ENCODE measurements around the gene MYCBP2.

Gene MYCBP2

DNA sequence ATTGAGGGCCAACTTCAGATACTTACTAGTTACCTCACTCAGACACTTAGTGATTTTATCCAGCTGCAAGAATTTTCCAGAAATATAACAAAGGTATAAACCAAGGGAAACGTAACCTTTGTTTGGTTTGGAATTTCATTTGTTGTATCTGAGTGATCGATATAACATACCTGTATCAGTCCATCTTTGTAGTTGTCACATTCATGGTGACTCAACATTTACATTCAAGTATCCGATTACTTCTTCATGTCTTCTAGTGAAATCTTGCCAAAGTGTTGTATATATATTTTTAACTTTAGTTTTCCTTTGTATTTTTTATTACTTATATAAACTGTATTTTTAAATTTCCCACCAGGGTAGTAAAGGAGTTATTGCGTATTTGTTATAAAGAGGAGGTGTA is 16.9 kb upstream of the MYCBP2 start:
- H3K4me3 Mint-ChIP-seq: no peak overlapping the region
- no peak overlapping the region for H3K27ac Mint-ChIP-seq
- H3K36me3 Mint-ChIP-seq (ENCODE audit: low read depth): no peaks in the 10 kb centered on the region
- peaks cover 4% of the 10 kb centered on the region for H3K9me3 Mint-ChIP-seq
- H3K4me1 Mint-ChIP-seq: peaks cover 9% of the 10 kb centered on the region
- H3K27me3 Mint-ChIP-seq (ENCODE audit: low read depth, poor library complexity): peaks cover 4% of the 10 kb centered on the region
- TF ChIP-seq, protein P1, sequence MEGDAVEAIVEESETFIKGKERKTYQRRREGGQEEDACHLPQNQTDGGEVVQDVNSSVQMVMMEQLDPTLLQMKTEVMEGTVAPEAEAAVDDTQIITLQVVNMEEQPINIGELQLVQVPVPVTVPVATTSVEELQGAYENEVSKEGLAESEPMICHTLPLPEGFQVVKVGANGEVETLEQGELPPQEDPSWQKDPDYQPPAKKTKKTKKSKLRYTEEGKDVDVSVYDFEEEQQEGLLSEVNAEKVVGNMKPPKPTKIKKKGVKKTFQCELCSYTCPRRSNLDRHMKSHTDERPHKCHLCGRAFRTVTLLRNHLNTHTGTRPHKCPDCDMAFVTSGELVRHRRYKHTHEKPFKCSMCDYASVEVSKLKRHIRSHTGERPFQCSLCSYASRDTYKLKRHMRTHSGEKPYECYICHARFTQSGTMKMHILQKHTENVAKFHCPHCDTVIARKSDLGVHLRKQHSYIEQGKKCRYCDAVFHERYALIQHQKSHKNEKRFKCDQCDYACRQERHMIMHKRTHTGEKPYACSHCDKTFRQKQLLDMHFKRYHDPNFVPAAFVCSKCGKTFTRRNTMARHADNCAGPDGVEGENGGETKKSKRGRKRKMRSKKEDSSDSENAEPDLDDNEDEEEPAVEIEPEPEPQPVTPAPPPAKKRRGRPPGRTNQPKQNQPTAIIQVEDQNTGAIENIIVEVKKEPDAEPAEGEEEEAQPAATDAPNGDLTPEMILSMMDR (IDR thresholded peaks at IDR 0.05): no peak
- no peak for DNase-seq

DNA sequence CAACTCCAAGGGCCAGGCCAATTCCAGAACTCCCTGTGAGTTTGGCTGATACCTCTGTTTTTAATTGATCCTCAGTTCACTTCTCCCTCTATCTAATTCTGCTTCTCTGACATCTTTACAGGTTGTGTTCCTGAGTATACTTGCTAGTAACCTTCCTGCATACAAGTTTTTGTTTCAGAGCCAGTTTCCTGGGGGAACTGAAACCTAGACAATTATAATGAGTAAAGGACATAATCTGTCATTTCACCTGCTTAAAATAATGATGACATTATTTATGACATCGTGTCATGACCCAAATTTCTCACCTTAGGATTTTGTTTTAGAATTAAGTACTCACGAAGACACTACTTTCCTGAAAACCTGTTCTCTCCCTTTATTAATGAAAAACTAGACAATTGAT is 12.5 kb upstream of the MYCBP2 start:
- no peaks in the 10 kb centered on the region for H3K36me3 Mint-ChIP-seq (ENCODE audit: low read depth)
- no peak for DNase-seq
- peaks cover 18% of the 10 kb centered on the region for H3K27me3 Mint-ChIP-seq (ENCODE audit: low read depth, poor library complexity)
- H3K9me3 Mint-ChIP-seq: peaks cover 4% of the 10 kb centered on the region
- no peak overlapping the region for H3K27ac Mint-ChIP-seq
- H3K4me1 Mint-ChIP-seq: peaks cover 9% of the 10 kb centered on the region
- TF ChIP-seq, protein P1 (IDR thresholded peaks at IDR 0.05): no peak
- H3K4me3 Mint-ChIP-seq: no peak overlapping the region

DNA sequence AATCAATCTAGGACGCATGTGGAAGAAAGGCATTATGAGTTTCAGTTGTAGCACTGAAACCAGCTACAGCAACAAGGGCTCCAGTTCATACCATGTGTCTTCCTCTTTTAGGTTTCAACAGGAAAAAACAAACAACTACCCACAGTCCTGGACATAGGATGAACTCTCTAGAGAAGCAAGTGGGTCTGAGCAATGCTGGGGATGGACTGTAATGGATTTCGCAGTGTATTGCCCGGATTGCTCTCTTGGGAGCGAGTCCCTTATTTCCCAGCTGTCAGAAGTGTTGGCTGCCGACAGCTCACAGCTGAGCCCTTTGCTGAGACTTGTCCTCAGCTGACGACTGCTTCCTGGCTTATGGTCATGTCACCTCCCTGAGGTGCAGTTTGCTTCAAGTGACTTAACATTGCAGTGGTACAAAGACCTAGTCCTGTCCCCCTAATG is 12.1 kb upstream of the MYCBP2 start:
- peaks cover 10% of the 10 kb centered on the region for H3K4me1 Mint-ChIP-seq
- peaks cover 4% of the 10 kb centered on the region for H3K9me3 Mint-ChIP-seq
- H3K27me3 Mint-ChIP-seq (ENCODE audit: low read depth, poor library complexity): peaks cover 22% of the 10 kb centered on the region
- no peak overlapping the region for H3K27ac Mint-ChIP-seq
- no peak overlapping the region for H3K4me3 Mint-ChIP-seq
- DNase-seq: no peak
- no peaks in the 10 kb centered on the region for H3K36me3 Mint-ChIP-seq (ENCODE audit: low read depth)
- TF ChIP-seq, protein P1 (IDR thresholded peaks at IDR 0.05): no peak

DNA sequence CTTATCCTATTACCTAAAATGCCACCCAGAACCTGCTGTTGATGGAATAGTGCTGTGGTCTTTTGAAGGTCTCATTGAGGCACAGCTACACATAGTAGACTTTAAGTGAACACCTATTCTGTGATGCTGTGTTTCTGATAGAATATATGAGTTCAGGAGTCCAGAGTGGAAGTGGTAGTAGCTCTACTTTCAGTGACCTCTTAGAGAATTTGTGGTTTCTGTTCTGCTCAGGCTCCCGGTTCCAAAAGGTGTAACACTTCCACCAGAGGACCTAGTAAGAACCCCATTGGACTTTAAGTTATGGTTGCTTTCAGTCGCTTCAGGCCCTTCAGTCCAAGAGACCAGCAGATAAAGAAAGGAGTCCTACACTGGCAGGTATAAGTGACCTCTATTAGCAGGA is 11.4 kb upstream of the MYCBP2 start:
- Mint-ChIP-seq H3K4me3 (no peak overlapping the region), H3K4me1 (peaks cover 16% of the 10 kb centered on the region), H3K27ac (no peak overlapping the region), H3K9me3 (peaks cover 4% of the 10 kb centered on the region), H3K27me3 (ENCODE audit: low read depth, poor library complexity) (peaks cover 26% of the 10 kb centered on the region), H3K36me3 (ENCODE audit: low read depth) (no peaks in the 10 kb centered on the region)
- TF ChIP-seq, protein P1 (IDR thresholded peaks at IDR 0.05): no peak
- no peak for DNase-seq

DNA sequence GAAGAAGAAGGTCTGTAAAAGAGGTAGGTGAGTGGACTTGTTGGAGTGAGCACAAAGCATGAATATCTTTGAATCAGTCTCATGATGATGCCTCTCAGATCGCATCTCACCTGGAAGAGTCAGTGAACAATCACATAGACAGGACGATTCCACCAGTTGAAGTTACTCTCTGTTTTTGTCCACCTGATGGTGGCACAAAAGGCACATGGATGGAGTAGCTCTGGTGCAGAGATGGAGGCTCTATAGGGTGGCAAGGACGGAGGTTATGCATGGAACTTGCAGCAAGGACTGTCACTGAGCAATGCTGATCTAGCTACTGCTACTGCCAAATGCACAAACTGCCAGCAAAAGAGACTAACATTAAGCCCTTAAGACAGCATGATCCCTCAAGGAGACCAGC is 10.3 kb upstream of the MYCBP2 start:
- TF ChIP-seq, protein P1 (IDR thresholded peaks at IDR 0.05): no peak
- peaks cover 4% of the 10 kb centered on the region for H3K9me3 Mint-ChIP-seq
- no peak overlapping the region for H3K27ac Mint-ChIP-seq
- H3K36me3 Mint-ChIP-seq (ENCODE audit: low read depth): no peaks in the 10 kb centered on the region
- H3K4me1 Mint-ChIP-seq: peaks cover 16% of the 10 kb centered on the region
- peaks cover 26% of the 10 kb centered on the region for H3K27me3 Mint-ChIP-seq (ENCODE audit: low read depth, poor library complexity)
- no peak for DNase-seq
- H3K4me3 Mint-ChIP-seq: no peak overlapping the region

DNA sequence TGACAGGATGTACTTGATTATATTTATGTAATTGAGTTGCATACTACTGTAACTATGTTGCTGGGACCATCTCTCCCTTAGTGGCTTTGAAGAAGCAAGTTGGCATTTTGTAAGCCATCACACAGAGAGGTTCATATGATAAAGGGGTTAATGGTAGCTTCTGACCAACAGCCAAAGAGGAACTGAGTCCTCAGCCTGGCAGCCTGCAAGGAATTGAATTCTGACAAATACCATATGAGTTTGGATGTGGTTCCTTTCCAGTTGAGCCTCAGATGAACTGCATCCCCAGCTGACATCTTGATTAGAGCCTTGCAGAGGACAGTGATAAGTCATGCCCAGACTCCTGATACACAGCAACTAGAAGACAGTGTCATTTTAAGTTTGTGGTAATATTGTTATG is 8.6 kb upstream of the MYCBP2 start:
- no peak overlapping the region for H3K27ac Mint-ChIP-seq
- no peak for DNase-seq
- H3K36me3 Mint-ChIP-seq (ENCODE audit: low read depth): no peaks in the 10 kb centered on the region
- peaks cover 23% of the 10 kb centered on the region for H3K27me3 Mint-ChIP-seq (ENCODE audit: low read depth, poor library complexity)
- no peaks in the 10 kb centered on the region for H3K9me3 Mint-ChIP-seq
- peaks cover 22% of the 10 kb centered on the region for H3K4me1 Mint-ChIP-seq
- H3K4me3 Mint-ChIP-seq: no peak overlapping the region
- TF ChIP-seq, protein P1 (IDR thresholded peaks at IDR 0.05): no peak
